NCI-H1436 (cell line): ENCODE measurements around the gene SPSB4.
"Not testable (repeated sequence)": the region's sequence is repeated elsewhere in the genome, so short reads cannot be mapped to it uniquely, and the experiment has no call there.

Experiments
- DNase-seq: peaks from one replicate; lab custom pipeline; 2025; lab: John Stamatoyannopoulos, UW

SPSB4 gene

DNA sequence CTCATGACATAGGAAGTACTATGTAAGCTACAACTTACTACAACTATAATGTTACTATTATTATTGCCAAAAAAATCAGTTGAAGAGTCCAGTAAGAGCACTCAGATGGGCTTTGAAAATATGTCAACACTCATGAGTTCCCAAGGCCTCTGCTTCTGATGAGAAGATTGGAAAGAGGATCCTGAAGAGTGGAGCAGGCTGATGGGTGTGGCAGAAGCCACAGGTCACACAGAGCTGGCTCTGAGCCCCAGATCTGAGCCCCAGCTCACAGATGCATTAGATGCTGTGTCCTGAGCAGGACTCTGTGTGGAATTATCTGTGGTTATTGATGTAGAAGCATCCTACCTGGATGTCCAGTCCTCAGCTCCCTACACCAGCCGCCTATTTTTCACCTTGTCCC lies 65.6 kb downstream of the SPSB4 start:
- DNase-seq: no peak

DNA sequence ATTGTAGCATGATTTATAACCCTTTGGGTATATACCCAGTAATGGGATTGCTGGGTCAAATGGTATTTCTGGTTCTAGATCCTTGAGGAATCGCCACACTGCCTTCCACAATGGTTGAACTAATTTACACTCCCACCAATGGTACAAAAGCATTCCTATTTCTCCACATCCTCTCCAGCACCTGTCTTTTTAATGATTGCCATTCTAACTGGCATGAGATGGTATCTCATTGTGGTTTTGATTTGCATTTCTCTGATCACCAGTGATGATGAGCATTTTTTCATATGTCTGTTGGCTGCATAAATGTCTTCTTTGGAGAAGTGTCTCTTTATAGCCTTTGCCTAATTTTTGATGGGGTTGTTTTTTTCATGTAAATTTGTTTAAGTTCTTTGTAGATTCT lies 66.8 kb downstream of the SPSB4 start:
- DNase-seq: not testable (repeated sequence)

DNA sequence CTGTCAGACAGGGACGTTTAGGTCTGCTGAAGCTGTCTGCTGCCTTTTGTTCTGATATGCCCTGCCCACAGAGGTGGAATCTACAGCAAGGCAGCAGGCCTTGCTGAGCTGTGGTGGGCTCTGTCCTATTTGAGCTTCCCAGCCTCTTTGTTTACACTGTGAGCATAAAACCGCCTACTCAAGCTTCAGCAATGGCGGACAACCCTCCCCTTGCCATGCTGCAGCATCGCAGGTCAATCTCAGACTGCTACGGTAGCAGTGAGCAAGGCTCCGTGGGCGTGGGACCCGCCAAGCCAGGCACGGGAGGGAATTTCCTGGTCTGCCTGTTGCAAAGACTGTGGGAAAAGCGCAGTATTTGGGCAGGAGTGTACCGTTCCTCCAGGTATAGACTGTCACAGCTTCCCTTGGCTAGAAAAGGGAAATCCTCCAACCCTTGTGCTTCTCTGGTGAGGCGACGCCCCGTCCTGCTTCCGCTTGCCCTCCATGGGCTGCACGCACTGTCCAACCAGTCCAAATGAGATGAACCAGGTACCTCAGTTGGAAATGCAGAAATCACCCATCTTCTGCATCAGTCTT lies 71.4 kb downstream of the SPSB4 start:
- no peak for DNase-seq

DNA sequence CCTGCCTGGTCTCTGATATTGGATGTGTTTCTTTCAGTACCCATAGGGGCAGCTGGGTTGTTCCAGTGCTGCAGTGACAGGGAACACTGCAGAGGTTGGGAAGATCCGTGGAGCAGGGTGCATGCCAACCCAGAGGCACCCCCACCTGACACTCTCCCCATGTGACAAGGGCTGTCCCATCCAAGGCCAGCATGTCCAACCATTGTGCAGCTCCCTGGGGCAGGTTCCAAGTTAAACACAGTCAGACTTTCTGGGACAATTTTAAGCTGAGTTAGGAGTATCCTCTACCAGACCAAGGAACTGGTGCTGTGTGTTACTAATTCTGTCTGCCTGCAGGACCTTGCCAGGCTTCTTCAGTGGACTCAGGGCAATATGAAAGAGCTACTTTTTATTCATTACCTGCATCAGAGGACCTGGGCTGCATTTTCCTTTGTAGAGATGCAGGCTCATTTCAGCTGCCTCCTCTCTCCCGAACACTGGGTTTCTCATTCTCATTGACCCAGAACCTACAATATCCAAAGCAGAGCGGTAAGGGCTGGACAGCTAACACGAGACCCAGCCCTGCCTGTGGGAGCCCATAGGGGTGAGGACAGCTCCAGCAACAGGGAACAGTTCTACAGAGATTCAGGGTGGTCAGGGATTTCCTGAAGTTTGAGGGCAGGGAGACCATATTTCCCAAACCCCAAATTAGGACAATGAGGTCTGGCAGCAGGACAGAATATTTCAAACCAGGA lies 72.7 kb downstream of the SPSB4 start:
- no peak for DNase-seq

DNA sequence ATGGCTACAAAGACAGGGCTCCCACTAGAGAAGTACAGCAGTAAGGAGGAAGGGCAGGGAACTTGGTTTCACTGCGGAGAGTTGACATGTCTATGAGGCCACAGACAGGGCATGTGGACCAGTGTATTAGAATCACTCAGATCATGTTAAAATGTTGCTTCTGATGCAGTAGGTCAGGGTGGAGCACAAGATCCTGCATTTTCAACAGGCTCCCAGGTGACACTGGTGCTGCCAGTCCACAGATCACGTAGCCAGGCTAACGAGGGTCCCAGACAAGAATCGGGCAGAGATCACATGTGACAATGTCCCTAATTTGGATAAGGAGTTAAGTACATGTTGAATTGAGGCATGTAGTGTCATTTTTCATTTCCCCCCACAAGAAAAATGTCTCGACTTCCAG lies 73.6 kb downstream of the SPSB4 start:
- DNase-seq: no peak

DNA sequence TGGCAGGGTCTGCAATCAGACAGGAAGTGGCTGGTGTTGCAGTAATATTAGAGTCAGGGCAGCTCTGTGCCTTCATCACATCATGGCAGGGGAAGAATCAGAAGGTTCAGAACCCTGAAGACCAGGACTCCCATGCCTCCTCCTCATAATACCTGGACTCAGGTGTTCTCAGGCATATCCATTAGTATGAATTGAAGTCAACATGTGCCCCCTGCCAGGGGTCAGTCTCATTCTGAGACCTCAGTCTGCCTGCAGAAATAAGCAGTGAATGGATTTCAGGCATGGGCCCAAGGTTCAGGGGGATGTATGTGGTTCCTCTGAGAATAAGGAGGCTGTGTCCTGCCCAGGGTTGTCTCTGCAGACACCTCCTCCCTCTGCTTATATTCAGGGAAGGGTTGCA lies 74.2 kb downstream of the SPSB4 start:
- DNase-seq: no peak

DNA sequence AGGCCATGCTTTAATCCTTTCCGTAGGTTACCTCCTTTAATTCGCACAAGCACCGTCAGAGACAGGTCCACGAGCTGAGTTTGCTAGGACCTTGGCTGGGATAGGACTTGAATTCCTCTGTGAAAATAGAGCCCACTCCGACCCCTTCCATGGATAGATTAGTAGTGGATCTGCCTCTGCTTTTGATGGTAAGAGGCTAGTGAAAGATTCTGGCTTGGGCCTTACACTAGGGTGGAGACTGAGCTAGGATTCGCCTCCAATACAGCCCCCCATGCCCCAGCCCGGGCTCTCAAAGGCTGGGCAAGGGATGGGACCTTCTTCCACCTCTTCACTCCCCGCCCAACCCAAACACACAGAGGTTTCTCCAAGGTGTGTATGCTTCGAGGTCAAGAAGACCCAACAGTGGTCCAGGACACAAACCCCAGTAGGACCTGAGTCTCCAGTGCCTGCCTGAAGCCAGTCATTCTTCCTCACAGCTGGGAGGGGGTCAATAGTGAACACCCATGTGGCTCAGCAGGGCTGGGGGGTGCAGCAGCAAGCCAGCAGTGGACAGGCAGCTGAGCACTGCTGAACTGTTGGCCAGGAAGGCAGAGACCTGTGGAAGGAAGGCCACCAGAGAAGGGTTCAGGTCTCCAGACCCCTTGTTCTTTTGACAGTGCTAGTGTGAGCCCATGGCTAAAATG lies 75.7 kb downstream of the SPSB4 start:
- DNase-seq: no peak

DNA sequence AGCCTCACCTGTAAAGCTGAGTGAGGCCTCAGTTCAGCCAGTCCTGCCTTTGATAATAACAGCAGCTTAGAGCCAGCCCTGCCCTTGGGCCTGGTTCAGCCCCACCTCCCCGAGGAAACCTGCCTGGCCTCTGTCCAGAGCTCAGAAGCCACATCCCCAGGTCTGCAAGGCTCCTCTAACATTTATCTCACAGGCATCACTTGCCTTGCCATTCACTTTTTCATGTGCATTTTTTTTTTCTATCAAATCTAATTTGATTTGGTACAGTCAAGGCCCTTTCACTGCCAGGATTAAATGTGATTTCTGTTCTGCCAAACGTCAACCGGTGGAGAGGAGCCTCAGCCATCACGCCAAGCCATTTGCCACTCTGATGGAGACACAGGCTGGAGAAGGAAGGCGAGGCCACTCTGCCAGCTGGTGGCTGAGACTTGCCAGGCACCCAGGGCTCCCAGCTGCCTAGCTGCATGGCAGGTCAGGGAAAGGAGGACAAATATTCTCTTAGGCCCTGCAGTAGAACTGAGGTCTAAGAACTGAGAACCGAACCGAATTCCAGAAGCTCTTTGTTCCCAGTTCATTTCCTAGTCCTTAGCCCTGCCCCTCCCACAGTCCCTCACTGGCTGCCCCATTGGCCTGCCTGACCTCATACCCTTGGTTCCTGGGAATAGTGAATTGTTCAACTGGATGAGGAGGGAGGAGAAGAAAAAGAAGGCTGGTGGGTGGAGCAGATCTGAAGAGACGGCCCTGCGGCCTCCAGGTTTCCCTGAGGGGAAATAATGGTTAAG lies 76.4 kb downstream of the SPSB4 start:
- DNase-seq: no peak

DNA sequence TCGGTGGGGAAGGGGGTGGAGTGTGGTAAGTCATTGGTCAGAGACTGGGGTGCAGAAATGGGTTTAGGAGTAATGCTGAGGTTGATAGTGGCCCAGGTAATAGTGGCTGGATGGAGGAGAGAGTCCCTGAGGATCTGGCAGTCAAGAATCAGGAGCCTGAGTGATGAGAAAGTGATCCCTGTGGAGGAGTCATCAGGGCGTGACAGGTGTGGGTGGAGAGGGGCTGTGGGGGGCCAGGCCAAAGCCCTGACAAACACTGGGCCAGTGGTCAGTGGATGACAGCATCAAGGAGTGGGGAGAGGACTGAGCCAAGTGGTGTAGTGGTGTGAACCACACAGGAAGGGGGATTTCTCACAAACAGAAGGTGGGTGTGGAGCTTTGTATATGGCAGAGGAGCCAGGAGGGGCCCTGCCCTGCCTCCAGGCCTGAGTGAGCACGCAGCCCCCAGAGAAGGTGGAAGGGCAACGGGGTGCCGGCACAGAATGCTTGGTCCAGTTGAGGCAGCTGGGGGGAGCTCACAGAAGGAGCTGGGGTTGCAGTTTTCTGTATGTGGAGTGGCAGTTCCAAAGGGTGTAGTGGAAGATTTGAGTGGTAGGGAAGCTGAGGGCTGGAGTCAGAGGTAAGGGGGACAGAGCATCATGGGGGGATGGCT lies 77.1 kb downstream of the SPSB4 start:
- DNase-seq: no peak

DNA sequence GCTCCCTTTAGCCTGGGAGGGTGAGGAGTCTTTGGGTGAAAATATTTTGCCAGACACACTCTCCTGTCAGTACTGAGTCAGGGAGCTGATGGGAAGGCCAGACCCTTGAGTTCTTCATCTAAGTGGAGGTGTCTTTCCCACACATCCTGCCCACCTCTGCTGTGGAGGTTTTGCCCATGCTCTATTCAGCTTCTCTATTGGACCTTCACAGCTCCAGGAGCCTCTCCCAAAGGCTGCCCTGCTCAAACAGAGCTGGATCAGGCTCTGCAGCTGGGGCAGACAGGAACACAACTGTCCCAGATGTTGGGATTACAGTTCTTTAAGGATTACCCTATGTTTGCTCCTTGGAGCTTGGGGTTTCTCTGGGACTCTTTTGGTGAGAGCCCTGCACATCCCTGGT lies 77.9 kb downstream of the SPSB4 start:
- DNase-seq: no peak

DNA sequence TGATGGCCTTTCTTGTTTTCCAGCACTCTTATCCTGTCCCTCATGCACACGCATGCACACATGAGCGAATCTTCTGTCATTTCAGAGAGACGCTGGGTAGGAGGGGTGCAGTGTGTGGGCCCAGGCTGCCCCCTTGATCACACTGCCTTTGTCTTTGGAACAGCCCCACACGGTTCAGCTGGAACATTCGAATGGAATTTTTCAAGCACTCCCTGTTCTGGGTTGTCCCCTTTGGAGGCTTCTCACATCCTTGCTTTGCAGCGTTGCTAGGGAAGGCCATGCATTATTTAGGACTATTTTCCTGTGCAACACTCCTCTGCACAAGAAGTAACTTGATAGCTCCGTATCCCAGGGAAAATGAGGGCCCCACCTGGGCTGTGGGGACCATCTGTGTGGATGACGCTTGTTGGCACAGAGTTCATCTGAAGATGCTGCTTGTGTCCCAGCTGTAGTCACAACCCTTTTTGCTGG lies 78.4 kb downstream of the SPSB4 start:
- no peak for DNase-seq

DNA sequence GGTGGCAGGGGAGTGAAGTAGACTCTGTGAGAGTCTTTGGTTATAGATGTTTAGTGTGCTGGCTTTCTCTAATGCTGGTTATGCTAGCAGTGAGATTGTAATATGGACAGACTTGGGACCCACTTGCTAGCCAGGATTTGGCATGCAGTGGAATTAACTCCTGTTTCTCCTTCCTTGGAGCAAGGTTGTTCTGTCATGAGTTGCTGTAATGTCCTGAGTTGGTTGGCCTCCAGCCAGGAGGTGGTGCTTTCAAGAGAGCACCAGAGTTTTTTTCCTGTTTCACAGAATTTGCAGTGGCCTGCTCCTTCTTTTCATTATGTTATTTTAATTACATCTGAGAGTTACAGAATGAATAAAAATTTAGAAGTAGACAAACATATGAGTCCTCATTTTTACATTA lies 92.4 kb downstream of the SPSB4 start:
- no peak for DNase-seq

DNA sequence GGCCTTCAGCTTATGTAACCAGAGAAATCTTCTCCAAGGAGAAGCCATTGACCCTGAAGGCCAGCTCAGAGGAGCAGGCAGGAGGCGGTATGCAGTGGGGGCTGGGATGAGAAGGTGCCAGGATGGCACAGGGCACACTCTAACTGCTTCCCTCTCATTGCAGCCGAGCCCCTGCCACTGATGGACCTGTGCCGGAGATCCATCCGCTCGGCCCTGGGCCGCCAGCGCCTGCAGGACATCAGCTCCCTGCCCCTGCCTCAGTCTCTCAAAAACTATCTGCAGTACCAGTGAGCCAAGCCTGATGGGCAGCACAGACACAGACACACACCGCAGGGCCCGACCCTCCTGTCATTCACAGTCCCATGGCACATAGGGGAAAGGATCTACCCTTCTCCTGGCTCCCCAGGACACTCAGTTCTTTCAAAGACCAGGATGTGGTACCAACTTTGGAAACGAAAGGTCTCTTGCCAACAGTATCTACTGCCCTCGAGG lies 95.9 kb downstream of the SPSB4 start:
- DNase-seq: no peak

DNA sequence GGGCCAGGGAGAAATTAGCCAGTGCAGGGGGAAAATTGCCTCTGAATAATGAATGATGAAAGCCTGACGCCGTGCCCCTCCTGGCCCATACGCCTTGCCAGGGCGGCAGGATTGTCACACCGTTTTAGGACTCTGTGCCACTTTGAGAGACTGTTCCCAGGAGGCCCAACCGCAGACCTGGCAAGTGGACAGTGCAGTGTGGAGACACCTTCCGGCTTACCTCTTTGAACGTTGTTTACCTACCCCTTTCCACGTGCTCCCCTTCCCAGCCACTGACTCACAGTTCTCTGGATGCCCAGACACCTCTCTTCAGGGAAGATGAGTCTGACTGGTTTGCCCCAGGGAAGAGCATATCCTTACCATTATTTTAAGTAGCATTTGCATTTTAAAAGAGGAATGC lies 96.5 kb downstream of the SPSB4 start:
- no peak for DNase-seq

DNA sequence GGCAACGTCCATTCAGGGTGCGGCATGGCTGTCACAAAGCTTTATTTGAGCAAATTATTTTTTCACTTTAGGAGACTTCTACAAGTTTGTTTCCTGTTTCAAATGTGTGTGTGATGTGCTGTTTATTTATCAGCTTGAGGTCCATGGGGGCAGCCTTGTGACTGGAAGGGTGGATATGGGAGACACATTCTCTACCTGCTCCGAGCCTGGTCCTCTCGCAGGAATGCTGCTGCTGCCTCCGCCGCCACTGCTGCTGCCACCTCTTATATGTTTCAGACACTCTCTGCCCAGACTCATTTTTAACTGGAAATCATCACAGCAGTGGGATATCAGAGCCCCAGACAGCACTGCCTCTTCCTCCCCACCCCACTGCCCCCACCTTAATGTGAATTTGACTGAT lies 97.0 kb downstream of the SPSB4 start:
- DNase-seq: no peak

DNA sequence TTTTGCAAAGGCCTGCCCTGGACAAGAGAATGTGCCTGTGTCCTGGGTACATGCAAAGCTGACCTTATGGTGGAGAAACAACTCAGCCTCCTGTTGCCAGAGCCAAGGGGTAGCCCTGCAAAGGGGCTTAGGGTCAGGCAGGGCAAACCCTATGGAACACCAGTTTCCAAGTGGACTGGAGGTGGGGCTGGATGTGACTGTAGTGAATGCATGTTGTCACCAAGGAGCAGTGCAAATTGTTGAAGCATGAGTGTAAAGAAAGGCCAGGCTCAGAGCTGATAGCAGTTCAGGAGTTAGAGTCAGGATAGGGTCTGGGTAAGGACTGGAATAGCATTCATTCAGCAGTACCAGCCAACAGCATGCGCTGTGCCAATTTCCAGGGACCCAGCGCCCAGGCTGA lies 97.6 kb downstream of the SPSB4 start:
- DNase-seq: no peak

DNA sequence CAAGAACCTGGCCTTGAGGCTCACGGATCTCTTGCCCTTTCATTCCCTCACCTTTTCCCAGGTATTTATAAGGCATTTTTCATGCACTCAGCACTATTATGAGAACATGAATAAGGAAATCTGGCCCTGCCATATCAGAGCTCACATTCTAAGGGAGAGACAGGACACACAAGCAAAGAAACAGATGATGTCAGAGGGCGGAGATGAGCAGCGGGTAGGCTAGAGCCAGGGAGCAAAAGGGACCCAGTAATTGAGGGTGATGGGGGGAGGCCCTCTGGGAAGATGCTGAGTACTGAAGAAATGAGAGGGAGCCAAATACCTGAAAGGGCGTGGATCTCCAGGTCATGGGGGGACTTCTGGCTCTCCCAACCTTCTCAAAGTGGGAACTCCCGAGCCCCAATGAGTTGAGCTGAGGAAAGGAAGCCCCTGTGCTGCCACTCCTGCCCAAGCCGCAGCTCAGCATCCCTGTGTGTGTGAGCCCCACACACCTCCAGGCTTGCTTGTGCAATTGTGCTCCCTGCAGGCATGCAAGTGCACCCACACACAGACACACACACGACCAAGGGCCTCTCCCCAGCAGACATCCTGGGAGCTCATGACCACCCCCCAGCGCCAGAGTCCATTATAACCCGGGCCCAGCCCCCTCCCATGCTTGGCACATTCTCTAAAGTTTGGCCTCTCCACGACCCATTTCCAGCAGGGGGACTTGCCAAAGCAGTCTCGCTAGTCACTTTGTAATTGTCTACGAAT lies 99.1 kb downstream of the SPSB4 start:
- no peak for DNase-seq

DNA sequence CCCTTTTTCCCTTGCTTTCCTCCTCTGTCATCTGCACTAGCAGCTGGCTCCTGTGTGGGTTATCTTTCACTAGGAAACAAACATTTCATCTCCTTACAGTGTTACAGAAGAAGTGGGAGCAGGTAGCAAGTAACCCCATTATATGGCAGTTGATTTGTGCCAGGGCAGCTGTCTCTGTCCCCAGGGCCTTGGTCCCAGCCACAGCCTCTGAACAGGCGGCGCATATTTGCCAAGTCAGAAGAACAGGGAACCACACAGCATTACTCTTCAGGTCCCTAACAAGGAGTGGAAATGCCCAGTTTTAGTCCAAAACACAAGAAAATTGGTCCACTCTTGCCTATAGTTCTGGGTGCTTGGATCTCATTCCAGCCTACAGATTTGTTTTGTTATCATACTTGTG lies 99.8 kb downstream of the SPSB4 start:
- no peak for DNase-seq

DNA sequence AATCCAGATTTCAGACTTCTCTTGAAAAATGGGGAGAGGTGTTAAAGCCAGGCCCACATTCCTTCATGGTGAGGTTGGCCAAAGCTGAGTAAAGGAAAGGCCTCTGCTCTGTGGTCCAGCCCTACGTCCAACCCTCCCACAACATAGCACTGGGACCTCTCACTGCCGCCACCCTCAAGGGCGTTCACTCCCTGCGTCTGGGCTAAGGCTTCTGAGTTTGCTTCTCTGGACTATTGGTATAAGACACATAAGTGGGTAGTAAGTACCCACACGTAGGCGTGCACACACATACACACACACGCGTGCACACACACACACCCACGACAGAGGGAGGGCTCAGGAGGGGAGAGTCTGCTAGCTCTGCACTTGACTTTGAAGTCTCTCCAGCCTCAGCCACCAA lies 100.3 kb downstream of the SPSB4 start:
- no peak for DNase-seq

DNA sequence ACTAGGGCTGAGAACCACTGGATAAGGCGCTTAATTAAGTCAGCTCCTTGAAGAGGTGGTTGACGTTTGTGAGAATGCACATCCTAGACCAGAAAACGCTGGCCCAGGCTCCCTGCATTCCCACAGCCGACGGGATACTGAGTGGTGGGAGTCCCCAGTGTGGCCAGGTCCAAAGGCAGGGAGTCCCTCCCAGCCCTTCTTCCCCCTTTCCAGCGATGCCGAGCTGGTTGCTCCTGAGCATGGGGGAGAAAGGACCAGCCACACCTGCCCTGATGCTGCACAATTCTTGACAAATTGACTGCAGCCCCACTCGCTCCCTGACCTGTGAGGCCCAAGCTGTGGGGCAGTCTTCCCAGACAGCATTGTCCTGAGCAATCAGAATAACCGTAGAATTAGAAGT lies 101.0 kb downstream of the SPSB4 start:
- DNase-seq: no peak
